ENCODE measurements around the gene ZNF579.

The ZNF579 gene

DNA sequence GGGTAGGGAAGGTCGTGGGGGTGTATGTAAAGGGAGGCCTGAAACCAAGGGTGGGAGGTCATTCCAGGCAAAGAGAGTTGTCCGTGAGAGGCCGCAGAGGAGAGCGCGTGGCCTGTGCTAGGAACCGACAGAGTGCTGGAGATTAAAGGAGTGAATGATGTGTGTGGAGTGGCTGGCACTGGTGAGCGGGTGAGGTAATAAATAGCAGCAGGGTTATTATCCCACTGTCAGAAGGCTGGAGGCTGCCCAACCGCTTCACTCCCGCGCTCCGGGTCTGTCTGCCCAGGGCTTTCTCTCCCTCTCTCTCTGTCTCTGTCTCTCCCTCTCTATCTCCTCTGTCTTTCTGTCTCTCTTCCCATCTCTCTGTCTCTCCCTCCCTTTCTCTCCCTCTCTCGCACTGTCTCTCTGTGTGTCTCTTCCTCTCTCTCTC lies 17.4 kb downstream of the ZNF579 start:
- DNase-seq, result no peak

DNA sequence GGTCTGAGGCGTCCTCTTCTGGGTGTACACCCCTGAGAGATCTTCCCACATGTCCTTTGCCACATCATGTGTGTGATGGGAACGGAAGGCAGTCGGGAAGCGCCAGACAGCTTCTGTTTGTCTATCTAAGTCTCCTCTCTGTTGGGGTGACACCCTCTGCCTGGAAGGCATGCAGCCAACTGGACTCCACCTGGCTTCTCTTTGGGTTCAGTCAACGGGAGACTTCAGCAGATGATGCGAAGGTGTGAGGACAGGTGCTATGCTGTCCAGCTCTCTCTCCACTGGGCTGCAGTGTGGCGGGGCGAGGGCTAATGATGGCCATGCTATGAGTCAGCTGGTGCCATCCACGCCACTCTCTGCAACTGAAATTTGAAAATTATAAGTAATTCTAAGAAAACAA lies 21.0 kb downstream of the ZNF579 start:
- DNase-seq, result no peak

DNA sequence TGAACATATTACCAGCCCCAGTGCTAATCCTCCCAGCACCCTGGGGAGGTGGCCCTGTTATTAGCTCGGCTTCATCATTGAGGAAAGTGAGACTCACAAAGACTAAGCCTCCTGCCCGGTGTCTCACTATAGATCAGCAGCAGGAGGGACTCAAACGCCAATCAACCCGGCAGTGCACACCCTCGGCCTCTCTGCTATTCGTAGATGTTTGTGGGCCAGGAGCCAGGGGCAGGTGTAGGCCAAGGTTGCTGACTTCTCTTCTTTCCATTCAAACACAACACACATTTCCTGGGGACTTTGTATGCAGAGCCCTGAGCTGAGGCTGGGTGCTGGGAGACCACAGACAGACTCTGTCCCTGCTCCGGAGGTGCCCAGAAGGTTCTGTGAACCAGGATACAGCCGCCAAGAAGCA lies 25.9 kb downstream of the ZNF579 start:
- DNase-seq, result peak; percentile 29

DNA sequence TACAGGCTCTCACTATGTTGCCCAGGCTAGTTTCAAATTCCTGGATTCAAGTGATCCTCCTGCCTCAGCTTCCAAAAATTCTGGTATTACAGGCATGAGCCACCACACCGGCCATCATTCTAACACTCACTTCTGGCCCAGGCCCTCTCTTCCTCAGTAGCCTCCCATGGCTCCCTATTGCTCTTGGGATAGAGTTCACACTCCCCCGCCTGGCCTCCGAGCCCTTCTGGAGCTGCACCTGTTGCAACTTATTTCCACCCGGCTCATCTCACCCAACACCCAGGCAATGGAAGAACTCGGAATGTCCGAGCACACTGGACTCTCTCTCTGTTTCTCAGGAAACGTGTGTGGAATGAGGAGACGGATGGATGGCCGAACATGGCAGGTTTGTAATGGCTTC lies 26.3 kb downstream of the ZNF579 start:
- no peak for DNase-seq

DNA sequence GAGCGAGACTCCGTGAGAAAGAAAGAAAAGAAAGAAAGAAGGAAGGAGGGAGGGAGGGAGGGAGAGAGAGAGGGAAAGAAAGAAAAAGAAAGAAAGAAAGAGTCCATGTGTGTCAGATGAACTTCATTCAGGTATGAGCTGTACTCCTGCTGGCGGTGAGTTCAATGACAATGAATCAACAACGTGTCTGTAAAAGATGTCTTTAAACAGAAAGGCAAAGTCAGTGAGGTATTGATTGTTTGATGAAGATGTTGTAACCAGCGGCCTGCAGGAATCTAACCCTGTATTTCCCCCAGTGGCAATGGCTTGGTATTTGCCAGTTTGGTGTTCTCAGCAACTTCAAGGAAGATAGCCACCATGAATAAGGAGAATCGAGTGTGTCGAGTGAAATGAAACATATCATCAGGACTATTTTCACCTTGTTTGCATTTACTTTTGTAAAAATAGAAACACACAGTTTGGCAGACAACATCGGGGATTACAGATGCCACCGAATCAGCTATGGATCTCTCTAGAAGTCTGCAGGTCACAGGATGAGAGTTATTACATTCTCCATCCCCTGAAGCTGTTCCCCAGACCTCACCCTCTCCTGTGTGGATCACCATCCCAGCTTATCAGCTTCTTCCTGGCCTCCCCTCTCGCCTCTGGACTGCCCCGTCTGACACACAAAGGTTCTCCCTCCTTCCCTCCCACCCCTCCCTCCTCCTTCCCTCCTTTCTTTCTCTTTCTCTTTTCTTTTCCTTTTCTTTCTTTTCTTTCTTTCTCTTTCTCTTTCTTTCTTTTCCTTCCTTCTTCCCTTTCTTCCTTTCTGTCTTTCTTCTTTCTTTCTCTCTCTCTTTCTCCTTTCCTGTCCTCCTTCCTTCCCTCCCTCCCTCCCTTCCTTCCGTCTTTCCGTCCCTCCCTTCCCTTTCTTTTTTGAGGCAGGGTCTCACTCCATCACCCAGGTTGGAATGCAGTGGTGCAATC lies 27.1 kb downstream of the ZNF579 start:
- DNase-seq, result no peak

DNA sequence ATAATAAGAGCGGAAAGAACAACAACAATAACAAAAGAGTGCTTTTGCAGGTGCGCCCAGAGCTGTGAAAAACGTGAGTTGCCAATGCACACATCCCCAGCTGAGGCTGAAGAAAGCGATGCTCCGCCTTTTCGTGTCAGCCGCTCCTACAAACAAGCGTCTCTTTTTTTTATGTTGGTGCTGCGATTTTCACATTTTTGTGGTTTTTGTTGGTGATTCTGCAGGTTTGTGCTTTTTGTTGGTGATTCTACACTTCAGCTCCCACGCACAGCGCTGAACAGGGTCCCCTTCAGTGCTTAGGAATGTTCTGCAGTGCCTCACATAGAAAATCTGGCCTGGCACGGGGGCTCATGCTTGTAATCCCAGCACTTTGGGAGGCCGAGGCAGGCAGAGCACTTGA lies 28.0 kb downstream of the ZNF579 start:
- no peak for DNase-seq

DNA sequence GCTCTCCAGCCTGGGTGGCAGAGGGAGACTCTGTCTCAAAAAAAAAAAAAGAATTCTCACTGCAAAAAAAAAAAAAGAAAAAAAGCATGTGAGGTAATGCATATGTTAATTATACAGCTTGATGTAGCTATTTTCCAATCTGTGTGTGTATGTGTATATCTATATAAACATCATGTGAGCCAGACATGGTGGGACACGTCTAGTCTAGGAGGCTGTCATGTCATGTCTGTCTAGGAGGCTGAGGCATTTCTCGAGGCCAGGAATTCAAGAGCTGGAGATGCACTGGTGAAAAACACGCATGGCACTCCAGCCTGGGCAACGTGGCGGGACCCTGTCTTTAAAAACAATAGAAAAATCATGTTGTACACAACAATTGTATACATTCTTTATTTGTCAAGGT lies 28.4 kb downstream of the ZNF579 start:
- DNase-seq, result no peak

DNA sequence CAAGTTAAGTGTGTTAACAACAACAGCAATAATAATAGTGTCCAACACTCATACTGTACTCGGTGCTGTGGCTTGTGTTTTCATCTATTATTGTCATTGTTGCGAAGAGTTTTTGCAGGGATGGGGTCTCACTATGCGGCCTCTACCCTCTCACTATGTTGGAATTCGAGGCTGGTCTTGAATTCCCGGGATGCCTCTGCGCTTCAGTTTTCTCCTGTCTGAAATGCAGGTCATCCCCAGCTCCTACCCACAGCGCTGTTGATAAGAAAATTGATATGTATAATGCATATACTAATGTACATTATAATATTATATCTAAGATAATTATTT lies 30.4 kb downstream of the ZNF579 start:
- DNase-seq, result no peak

DNA sequence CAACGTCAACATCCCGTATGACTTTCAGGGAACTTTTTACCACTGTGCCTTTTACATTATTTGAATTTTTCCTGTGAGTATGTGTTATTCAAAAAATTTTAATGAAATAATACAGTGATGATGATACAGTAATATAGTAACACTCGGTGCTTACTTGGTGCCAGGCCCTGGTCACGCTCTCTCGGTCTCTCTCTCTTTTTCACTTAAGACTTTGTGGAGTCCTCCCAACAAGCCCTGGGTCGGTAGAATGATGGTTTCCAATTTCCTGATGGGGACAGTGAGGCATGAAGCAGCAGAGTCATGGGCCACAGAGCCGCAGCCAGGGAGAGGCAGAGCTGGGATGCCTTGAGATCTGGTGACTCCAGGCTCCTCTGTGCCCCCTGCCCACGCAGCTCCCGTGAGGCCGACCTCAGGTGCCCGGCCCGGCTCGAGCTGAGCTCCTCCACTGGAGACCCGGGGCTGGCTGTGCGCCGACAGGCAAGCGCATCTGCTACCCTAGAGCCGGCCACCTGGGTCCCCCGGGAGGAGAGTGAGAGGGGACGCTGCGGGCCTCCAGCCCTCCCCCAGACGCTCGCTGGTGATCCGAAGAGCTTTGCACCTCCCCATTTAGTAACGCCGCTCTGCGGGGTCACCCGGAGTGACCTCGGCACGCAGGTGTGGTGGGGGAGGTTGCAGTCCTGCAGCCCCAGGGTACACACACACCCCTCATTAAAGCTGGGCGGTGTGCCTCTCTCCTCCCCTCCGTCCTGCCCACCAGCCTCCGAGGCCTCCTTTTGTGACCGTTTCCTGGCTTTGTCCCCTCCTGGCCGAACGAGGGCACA lies 30.9 kb downstream of the ZNF579 start:
- DNase-seq, result no peak

DNA sequence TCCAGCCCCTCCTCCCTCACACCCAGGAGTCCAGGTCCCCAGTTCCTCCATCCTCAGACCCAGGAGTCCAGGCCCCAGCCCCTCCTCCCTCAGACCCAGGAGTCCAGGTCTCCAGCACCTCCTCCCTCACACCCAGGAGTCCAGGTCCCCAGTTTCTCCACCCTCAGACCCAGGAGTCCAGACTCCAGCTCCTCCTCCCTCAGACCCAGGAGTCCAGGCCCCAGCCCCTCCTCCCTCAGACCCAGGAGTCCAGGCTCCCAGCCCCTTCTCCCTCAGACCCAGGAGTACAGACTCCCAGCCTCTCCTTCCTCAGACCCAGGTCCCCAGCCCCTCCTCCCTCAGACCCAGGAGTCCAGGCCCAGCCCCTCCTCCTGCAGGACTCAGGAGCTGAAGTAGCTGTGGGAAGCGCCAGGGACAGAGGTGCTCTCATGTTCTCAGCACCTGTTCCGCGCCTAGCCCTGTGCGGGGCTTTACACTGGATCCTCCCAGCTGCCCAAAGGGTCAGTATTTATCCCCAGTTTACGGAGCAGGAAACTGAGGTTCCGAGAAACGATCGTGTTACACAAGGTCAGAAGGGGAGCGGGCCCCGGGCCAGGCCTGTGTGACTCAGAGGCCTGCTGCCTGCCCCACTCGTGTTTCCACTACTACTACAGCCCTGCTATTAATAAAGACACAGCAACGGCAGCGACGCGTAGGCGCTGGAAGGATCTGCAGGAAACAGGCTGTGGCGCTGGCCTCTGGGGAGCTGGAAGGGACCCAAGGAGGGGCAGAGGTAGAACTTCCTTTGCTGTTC lies 33.6 kb downstream of the ZNF579 start:
- no peak for DNase-seq

DNA sequence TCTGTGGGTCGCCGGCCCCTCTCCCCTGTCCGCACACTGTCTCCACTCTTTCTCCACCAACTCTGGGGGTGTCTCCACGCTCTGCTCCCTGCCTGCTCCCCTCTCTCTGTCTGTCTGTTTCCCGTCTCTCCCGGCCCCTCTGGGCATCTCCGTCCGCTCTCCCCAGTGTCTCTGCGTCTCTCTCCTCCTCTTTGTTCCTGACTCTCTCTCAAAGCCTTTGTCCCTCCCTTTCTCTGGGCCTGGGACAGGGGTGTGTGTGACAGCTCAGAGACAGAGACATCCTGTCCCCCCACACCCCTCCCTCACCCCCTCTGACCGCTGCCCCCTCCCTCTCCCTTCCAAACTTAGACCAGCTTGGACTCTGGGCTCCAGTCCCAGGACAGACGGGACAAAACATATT lies 34.6 kb downstream of the ZNF579 start:
- no peak for DNase-seq

DNA sequence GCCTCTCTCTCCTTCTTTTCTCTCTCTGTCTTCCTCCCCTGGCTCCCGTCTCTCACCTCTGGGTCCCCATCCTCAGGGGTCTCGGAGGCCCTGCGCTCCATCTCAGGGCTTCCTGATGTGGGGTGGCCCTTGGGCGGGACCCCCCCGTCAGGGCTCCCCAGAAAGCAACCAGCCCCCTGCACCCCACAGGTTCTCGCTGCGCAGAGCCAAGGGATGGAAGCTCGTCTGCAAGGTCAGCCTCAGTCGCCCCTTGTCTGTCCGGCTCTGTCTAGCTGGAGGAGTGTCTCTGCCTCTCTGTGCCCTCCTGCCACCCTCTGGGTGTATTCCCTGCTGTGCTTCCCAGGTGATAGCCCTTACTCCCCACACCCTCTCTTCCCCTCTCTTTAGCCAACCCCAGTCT lies 35.2 kb downstream of the ZNF579 start, which contains the start of gene SBK3:
SBK3 (minus strand) TSS at position 101 of the 400 bp plus-strand sequence; CDS start at position 101, 0 bp downstream.
- DNase-seq, result no peak

DNA sequence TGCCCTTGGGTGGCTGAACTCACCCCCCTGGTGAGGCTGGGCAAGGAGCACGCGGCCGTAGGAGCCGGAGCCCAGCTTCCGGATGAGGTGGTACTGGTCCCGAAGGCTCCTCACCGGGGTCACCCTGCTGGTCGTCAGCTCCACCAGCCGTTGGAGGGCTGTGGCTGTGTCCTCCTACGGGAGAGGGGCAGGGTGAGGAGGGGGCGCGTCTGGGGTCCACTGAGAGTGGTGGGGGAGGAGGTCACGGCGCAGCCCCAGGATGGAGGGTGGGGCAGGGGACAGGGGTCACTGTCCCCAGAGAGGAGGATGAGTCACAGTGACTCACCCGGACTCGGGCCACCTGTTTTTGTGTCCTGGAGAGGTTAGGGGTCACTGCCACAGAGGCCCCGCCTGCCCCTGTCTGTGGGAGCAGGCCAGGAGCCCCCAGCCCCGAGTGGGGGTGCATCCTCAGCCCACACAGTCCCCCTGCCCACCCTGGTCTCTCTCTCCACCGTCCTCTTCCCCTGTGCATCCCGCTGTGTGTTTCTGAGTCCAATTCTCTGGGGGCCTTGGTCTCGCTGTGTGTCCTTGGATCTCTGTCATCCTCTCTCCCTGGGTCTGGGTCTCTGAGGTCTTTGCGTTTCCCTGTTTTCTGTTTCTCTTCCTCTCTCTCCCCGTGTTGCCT lies 35.7 kb downstream of the ZNF579 start:
- no peak for DNase-seq

DNA sequence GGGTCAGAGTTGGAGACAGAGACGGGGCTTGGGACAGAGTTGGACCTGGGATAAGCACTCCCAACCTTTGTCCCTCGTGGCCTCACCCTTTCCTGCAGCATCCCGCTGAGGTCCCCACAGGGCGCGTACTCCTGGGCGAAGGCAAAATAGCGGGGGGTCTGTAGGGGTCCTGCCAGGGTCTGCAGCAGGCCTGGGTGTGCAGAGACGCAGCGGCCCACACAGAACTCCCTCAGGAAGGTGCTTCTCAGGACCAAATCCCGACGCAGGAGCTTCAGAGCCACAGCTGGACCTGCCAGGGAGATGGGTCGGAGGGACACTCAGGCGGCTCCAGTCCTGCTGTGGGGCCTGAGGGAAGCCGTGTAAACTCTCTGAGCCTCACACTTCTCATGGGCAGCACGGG lies 36.6 kb downstream of the ZNF579 start:
- DNase-seq, result no peak

DNA sequence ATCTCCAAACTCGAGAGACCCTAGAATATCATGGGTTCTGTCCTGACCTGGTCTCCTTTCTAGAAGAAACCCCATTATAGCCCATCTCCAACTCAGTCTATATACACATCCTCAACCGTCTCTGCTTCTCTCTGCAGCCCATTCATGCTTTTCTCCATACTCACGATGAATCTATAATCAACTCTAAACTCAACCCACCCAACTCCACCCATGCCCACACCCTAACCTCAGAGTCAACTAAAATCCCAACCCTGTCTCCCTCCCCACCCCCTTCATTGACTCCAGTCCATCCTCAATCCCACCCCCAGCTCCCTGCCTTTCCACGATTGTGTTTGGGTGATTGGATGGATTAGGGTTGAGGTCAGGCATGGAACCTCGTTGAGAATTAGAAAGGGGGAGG lies 37.1 kb downstream of the ZNF579 start:
- no peak for DNase-seq

DNA sequence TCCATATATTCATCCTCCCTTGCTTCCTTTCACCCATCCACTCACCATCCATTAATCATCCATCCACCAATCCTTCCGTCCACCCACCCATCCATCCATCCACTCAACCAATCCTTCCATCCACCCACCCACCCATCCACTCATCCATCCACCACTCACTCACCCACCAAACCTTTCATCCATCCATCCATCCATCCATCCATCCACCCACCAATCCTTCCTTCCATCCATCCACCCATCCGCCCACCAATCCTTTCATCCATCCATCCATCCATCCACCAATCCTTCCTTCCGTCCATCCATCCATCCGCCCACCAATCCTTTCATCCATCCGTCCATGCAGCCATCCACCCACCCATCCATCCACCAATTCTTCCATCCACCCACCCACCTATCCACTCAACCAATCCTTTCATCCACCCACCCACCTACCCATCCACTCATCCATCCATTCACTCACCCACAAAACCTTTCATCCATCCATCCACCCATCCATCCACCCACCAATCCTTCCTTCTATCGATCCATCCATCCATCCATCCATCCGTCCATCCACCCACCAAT lies 38.3 kb downstream of the ZNF579 start:
- DNase-seq, result no peak

DNA sequence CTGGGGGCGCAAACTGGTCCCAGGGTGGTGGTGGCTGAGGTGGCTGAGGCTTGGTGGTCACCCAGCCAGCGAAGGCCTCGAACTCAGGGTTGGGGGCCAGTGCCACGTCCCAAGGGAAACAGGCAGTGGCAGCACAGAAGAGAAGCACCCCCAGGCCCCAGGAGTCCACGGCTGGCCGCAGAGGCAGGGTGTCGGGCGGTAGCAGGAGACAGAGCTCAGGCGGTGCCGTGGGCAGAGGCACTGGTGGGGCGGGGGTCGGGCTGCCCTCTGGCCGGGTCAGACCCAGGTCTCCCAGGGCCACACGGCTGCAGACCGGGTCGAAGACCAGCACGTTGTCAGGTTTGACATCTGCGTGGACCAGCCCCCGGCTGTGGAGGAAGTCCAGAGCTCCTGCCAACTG lies 39.6 kb downstream of the ZNF579 start:
- DNase-seq, result no peak

DNA sequence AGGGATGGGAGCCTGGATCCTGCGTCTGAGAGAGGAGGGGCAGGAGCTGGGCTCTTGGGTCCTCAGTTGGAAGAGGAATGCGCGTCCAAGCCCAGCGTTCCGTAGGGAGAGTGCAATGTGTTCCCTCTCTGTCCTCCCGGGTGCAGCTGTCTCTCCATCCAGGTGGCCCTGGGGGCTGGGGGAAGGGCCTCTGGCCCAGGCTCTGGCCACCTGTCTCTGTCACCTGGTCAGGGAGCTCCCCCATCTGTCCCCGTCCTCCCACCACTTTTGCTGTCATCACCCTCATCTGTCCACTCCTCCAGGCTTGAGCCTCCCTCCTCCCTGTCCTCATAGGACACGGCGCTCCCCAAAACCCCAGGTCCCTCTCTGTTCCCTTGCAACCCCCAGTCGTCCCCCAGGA lies 40.0 kb downstream of the ZNF579 start:
- no peak for DNase-seq

DNA sequence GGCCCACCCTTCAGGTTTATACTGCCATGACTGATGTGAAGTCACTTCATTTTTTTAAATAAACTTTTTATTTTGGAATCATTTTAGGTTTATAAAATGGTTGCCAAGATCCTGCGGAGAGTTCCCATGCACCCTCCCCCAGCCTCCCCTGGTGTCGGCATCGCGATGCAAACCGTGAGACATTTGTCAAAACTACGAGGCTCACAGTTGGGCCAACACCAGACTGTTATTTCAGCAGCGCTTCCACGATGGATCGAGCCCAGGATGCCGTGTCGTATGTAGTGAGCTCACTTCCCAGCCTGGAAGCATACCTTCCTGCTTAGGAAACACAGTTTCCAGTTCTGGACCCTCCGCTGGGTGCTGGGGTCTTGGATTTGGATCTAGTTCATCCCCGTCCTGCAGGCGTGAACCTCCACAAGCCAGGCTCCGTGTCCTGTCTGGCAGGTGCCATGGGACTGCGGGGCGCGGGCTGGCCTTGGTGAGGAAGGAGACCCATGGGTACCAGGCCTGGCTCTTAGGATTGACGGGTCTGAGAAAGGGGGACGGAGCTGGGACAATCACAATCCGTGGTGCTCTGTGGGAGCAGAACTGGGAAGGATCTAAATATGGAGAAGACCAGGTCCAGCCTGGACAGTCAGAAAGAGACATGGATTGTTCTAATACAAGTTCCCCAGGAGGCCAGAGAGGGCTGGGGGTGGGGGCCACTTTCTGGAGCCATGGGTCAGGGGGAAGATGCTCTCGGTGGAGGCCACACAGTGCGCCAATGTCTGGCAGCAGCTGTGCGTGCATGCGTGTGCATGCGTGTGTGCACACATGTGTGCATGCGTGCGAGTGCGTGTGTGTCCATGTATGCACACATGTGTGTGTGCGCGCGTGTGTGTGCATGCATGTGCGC lies 41.3 kb downstream of the ZNF579 start:
- DNase-seq, result no peak

DNA sequence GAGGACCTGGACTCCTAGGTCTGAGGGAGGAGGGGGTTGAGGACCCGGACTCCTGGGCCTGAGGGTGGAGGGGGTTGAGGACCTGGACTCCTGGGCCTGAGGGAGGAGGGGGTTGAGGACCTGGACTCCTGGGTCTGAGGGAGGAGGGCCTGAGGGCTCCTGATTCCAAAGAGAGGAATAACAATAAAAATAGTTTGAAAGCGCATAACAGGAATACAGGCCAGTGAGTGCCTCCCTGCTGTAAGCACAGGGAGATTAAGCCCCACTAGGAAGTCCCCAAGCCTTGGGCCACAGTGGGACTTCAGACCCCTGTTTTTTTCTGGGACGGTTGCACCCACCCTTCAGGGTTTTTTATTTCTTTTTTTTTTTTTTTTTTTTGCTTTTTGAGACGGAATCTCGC lies 42.5 kb downstream of the ZNF579 start:
- no peak for DNase-seq

DNA sequence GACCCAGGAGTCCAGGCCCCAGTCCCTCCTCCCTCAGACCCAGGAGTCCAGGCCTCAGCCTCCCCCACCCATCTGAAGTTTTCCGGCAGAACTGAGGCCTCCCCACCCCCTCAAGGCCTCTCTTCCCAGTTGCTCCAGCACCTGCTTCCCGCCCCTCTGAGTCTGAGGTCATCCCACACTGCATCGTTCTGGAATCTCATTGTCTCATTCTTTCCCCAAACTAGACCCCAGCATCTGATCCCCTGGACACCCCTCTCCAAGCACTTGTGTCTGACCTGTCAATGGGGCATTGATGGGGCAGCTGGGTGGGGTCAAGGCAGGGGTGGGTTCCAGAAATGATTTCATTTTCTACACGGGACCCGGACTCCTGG lies 42.9 kb downstream of the ZNF579 start:
- DNase-seq, result no peak

All from NCI-H1105 (cell line).